Activated CD8-positive, alpha-beta memory T cell treated with anti-CD3 and anti-CD28 coated beads, Interleukin-2, amount 50 U/mL, for 24 hours (primary cell): Measurements from ENCODE around the gene MYLK2.
"Not testable (repeated sequence)": the region's sequence is repeated elsewhere in the genome, so short reads cannot be mapped to it uniquely, and the experiment has no call there.

Source experiments
- DNase-seq: peaks from one replicate; pipeline ENCODE4 v3.0.0-alpha.2; 2020; ENCODE audit errors: extremely low read depth

The MYLK2 gene

DNA sequence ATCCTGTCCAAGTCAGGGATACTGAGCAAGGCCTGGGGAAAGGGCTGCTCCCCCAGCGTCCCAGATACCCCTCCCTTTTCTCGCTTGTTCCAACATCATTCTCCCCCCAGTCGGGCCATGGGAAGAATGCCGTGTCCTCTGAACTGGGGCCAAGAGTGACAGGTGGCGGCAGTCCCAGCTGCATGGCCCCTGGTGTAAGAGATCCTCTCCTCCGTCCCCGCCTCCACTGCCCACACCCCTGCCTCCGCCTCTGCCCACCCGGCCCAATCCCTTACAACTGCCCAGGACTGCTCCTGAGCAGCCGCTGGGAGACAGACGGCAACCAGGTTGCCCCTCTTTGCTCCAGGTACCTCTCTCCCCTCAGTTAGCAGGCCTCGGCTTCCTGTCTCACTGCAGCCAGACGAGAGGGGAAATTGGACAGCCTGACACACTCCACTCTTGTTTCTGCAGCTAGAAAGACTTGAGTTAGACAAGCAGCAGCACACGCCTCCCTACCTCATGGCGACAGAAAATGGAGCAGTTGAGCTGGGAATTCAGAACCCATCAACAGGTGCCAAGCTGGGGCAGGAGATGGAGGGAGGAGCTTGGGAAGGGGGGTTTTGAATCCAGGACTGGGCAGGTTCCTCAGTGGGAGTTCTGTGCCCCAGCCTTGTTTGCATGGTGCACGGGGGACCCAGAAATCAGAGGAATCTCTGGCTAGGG lies at the start of gene MYLK2:
Gene MYLK2 (plus strand): TSS at position 274 of the 702 bp plus-strand sequence. CDS start 225 bp downstream, at position 499.
- DNase-seq, result no peak

DNA sequence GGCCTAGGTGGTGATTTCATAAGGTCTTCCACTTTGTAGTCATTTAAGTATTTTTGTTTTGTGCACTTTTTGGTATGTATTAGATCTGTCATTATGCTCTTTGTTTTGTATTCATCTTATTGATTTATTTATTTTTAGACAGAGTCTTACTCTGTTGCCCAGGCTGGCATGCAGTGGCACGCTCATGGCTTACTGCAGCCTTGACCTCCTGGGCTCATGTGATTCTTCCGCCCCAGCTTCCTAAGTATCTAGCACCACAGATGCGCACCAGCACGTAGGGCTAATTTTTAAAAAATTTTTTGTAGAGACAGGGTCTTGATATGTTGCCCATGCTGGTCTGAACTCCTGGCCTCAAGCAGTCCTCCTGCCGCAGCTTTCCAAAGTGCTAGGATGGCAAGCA lies 49.5 kb upstream of the MYLK2 start:
- no peak for DNase-seq

DNA sequence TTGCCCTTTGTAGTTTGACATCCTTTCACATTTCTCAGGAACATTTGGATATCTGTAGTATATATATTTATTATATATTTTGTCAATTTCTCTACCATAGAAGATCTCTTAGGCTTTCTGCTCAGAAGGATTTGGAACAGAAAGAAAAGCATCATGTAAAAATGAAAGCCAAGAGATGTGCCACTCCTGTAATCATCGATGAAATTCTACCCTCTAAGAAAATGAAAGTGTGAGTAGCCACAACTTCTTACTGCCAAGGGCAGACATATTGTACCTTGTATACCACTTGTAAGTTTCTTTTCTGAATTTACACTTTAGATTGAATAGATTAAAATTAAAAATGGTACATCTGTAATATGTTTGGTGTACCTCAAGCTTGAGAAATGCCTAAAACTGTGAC lies 48.9 kb upstream of the MYLK2 start:
- DNase-seq, result no peak

DNA sequence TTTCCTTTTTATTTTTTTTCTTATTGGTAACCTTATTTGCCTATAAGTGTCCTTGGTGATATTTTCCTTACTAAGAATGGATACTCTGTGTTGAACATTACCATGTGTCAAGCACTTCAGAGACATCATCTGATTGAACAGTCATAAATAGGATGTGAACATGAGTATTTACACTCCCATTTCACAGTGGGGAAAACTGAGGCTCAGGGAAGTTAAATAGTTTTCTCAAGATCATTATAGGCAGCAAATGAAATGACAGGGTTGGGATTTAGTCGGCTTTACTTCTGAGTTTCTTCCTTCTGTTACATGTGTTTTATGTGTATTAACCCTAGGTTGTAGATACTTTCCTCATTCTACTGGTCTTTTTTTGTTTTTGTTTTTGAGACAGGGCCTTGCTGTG lies 44.7 kb upstream of the MYLK2 start:
- no peak for DNase-seq

DNA sequence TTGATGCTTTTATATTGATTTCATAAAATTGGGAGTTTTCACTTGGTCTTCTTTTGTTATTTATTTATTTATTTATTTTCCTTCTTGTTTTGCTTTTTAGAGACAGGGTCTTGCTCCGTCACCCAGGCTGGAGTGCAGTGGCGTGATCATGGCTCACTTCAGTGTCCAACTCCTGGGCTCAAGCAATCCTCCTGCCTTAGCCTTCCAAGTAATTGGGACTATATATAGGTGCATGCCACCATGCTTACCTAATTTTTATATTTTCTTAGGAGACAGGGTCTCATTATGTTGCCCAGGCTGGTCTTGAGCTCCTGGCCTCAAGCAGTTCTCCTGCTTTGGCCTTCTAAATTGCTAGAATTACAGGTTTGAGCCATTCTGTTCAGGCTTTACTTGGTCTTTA lies 38.3 kb upstream of the MYLK2 start:
- DNase-seq, result no peak

DNA sequence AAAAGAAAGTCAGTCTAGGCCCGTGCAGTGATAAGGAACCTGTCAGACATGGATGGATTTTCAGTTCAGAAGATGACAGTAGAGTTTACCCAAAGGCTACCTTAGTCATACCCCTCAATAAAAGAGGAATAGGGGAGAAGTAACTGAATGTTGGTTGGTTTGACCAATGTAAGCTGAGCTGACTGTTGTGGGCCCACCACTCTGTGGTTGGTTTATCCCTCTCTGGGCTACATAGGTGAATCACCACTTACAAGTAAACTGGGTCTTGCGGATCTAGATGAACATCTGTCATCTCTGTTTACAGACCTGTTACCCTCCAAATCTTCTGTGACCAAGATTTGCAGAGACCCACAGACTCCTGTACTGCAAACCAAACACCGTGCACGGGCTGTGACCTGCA lies 37.2 kb upstream of the MYLK2 start:
- DNase-seq, result no peak

DNA sequence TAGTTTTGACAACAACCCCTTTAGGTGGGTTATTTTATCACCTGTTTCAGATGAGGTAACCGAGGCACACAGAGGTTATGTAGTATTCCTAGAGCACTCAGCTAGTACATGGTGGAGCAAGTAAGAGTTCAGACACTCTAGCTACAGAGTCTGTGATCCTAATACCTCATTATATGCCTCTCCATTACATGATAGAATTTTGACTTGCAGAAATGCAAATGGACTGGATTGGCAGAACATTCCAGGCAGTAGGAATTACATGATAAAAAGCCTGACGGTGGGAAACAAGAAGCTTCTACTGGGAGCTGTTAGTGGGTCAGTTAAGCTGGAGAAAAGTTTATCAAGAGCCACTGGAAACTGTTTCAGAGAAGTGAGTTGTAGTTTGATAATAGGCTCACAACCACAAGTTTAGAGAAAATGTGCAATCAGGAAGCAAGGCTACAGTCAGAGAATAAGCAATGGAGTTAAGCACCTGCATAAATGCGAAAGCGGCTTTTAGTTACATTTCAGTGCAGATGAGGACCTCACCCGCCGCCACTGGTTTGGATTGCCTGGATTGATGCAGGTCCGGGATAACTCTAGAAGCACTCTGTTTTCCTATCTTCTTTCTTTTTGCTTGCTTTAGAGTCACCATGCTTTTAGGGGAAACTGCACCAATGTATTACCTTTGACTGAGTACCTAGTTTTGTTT lies 34.7 kb upstream of the MYLK2 start:
- DNase-seq, result no peak

DNA sequence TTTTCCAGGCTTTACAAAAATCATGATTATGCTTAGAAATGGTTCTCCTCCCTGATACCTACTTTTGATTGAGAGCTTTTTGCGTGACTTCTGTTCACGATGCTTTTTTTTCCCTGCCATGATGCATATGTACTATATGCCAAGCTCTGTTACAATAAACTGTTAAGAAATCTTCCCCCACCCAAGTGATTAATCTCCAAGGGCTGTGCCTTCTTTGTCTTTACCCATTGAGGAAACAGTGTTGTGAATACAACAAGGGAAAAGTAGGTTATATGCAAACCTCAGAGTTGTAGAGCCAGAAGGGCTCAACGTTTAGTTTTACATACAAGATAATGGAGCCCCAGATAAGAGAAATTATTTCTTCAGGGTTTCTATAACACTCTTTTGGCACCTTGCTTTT lies 34.1 kb upstream of the MYLK2 start:
- no peak for DNase-seq

DNA sequence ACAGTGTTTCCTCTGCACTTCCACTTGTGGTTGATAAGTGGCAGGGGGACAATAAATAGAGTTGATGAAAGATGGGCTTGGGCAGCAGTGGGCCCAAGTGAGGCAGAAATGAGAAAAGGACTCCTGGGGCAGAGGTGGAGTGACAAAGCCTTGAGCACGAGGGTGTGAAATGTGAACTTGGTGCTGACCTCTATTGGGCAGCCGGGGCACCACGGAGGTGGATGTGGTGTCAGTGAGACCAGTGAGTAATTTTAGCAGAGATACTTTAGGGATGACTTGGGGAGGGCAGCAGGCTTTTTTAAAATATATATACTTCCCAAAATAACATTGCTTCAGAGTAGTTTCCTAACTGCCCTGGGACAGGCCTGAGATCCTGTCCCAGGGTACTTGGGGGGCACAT lies 30.6 kb upstream of the MYLK2 start:
- no peak for DNase-seq

DNA sequence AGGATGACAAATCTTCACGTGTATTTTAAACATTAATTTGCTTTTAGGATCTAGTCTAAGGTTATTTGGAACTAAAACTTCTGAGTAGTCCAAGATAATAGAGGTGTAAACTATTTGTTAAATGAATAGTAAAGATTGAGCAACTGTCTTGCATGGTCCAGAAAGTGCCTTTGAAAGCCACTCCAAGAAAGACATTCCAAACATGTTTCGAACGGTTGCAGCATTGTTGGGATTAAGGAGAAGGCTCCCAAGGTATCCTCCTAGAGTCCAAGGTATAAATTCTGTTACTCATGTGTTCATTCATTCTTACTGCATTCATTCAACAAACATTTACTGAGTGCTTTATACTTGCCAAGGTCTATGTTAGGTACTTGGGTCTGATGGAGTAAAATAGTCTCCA lies 28.8 kb upstream of the MYLK2 start:
- DNase-seq, result no peak

DNA sequence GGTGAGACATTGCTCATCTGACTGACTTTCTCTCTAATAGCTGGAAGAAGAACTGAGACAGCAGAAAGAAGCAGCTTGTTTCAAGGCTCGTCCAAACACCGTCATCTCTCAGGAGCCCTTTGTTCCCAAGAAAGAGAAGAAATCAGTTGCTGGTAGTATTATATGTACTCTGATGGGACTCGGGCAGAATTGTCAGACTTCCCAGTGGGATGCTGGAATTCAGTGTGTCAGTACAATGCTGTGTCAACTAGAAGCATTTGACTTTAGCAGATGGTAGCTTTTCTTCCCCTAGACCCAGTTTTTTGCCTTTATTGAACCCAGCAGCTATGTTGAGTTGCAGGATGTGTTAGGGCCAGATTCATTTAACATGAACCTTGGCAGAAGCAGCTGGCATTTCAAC lies 21.8 kb upstream of the MYLK2 start:
- no peak for DNase-seq

DNA sequence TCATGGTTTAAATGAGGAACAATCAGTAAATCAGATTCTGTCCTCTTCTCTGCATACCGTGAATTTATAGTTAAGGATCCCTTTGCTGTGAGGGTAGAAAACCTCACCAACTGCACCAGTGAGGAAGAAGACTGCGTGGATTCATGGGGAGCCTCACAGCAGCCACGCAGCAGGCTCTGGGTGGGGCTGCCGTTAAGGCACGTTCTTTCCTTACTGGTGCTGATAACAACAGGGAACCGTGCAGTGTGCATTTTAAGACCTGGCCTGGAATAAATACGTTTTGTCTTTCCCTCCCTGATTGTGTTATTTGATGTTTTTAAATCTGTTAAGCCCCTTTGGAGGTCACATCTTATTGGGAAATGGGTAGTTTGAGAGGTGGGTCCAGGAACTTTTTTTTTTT lies 17.6 kb upstream of the MYLK2 start:
- no peak for DNase-seq

DNA sequence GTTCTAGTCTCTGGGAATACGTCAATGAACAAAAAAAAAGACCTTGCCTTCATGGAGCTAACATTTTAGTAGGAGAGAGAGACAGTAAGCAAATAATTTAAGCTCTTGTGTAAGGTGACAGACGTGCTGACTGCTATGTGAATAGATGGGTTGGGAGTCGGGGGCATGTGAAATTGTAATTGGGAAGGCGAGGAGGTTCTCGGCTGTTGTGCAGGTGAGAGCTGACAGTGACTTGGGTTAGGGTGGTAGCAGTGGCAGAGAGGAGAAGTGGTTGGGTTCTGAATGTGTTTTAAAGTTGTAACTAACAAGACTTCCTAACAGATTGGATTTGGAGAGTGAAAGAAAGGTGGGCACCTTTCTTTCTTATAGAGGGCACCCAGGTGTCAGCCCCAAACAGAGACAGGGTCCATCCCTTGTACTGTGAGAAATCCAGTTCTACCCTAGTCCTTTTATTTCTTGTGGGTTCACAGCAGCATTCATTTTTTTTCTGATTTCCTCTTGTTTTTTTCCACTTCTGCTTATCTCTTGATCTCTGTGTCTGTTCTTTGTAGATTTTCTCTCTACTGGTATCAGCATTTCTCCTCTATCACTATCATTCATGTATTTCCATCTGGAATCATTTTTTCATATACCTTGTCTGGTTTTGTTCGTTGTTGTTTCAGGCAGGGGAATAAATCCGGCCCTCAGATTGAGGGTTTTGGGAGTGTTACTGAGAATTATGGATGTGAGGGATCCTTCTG lies 15.4 kb upstream of the MYLK2 start:
- DNase-seq, result no peak

DNA sequence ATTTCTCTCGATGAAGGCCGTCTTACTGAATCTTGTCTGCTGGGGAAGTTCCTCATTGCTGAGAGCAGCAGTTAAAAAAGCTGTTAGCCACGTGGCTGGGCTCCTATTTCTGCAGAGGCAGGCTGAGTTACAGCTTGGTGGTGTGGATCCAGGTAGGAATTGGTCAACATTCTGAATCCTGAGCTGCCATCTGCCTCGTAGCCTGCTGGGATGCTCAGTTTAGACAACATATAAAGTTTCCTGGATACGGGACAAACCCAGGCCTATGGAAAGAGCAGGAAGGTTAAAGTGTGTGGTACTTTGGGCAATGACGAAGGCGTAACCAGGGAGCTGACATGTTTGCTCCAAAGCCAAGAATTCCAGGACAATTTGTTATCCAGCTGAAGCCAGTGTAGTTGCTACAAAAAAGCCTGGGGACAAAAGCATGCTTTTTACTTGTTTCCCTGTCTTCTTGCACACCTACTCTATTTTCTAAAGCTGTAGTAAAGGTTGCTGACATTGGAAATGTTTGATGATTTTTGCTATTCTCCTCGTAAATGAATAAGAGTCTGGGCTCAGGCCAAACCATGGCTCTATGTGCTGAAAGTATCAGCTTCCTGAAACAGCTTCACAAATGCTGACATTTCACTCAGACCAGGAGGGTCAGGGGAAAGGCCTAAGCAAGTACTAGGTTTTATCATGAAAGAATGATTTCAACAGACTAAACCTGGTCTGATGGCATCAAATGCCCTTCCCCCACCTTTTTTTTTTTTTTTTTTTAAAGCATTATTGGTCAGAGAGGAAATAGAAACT lies 12.4 kb upstream of the MYLK2 start:
- DNase-seq, result no peak

DNA sequence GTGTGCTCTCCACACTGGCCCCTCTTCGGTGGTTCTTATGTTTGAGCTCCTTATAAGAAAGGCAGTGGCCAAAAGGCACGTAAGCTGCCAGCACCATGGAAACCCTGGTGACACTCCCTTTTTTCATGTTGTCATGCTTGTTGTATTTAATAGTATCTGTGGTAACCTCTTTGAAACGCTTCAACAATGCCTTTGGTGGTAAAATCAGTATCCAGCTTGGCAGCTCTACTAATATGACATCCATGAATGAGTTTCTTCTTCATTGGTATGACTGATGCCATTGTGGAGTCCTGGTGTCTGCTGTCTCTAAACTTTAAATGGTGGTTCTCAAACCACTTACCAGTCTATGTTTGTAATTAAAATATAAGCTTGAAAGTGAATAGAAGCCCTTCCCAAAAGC lies 10.7 kb upstream of the MYLK2 start:
- DNase-seq, result no peak

DNA sequence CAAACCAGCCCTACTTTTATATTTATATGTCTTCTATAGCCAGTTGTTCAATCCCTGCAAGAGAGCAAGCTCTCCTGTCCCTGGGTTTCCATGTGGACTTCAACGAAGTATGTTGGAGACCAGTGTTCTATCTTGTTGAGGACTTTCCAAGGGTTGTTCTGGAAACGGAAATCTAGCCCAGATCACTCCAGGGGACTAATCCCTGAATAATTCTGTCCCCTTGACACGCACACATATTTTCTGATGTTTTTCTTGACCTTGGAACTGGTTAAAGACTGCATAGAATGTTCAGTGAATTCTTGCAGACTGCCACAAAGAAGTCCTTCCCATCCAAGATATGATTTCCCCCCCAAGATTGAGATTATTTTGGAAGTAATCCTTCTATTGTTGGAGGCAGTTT lies 9.5 kb upstream of the MYLK2 start:
- no peak for DNase-seq

DNA sequence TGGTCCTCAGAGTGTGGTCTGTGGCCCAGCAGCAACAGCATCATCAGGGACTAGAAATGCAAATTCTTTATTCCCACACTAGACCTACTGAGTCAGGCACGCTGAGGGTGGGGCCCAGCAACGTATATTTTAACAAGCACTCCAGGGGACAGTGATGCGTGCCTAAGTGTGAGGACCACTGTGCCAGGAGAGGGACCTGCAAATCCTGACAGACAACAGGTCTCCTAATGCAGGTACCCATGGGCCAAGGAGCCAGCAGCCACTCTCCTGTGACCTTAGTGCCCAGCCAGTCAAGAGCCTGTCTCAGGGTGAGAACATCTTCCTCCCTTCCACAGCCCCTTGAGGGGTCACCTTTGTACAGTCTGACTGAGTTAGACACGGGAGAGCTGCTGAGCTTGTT lies 8.0 kb upstream of the MYLK2 start:
- DNase-seq, result no peak

DNA sequence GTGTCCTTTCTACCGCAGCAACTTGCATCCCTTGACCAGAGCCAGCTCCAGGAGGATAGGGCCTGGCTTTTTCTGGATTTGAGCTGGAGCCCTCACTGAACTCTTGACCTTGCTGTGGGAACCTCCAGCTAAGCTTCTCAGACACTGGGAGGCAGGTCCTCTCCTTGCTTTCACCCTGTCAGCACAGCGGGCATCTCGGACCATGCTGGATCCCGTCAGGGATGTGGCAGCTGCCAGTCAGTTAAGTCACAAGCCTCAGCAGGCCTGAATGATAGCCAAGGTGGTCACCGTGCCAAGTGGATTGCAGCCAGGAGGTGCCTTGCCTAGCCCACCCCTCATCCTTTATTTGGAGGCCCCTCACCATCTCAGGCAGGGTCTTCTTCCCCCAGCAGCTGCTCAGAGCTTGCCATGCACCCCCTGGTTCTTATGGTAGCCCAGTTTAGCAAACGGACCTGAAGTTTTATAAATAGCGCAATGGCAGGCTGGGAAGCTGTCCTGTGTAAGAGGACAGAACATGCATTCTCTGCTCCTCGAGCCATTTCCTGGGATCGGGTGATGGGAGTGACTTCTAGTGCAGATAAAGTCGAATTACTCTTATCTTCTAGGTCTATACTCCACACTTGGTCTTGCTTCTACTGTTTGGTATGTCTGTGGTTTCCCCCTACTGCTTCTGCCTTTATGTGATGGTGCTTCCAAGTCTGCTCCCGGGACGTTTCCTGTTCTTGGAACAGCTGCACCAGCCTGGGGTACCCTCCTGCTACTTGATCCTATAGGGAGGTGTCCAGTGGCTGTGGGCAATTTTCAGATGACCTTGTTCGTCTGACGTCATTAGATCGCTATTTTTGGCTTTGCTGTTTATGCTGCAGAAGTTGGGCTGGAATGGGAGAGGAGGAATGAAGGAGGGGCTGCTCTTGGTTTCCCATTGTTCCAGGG lies 7.1 kb upstream of the MYLK2 start:
- no peak for DNase-seq

DNA sequence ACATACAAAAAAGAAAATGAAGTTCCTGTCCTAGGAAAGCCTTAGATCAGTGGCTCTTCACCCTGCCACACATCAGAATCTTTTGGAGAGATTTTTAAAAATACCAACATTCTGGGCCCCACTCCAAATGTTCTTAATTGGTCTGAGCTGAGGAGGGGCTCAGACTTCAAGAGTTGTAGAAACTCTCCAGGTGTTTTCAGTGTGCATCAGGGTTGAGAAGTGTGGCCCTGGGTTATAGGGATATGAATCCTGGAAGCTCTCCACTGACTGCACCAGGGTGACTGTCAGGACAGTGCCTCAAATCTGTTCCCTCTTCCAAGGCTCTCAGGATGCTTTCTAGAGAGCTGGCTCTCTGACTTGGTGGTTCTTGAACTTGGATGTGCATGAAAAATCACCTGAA lies 5.5 kb upstream of the MYLK2 start:
- no peak for DNase-seq

DNA sequence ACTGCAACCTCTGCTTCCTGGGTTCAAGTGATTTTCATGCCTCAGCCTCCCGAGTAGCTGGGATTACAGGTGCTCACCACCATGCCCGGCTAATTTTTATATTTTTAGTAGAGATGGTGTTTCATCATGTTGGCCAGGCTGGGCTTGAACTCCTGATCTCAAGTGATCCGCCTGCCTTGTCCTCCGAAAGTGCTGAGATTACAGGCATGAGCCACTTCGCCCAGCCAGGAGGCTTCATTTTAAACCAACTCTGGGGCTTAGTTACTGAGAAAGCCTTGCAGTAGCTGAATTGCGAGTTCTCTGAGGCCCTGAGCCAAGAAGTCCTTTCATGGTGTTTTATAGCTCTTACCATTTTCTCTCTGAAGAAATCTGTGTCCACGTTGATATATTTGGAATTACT lies 5.0 kb upstream of the MYLK2 start:
- not testable (repeated sequence) for DNase-seq
